Endodermal cell (in vitro differentiated cells): ENCODE measurements around the gene SDK1. TPM values are rescaled to one million over a fixed set of nuclear protein-coding genes. Genes with fewer than 3 reads are reported as not detected.

Experiments
- DNase-seq: peaks from one replicate; pipeline ENCODE4 v3.0.0-alpha.2; 2017
- H3K27ac ChIP-seq: 2 replicates; pipeline ENCODE4 v1.5.1; 2013; ENCODE audit warnings: mild to moderate bottlenecking, low read depth, low read length, moderate library complexity
- H3K27me3 ChIP-seq: 2 replicates; pipeline ENCODE4 v1.6.1; 2013; ENCODE audit warnings: mild to moderate bottlenecking, low read length, moderate library complexity; ENCODE audit not compliant: insufficient read depth, control insufficient read depth, poor library complexity, severe bottlenecking
- H3K36me3 ChIP-seq: 2 replicates; pipeline ENCODE4 v1.7.0; 2013; ENCODE audit warnings: mild to moderate bottlenecking, low read length, moderate library complexity; ENCODE audit not compliant: control insufficient read depth, insufficient read depth
- H3K4me1 ChIP-seq: one replicate; pipeline ENCODE4 v1.7.0; 2013; ENCODE audit warnings: low read length; ENCODE audit not compliant: control insufficient read depth, insufficient read depth
- H3K4me3 ChIP-seq: 2 replicates; pipeline ENCODE4 v1.5.1; 2013; ENCODE audit warnings: mild to moderate bottlenecking, low read length, moderate library complexity
- H3K9ac ChIP-seq: 2 replicates; pipeline ENCODE4 v1.6.1; 2013; ENCODE audit warnings: mild to moderate bottlenecking, low read length, moderate library complexity; ENCODE audit not compliant: poor library complexity, severe bottlenecking; ENCODE audit errors: extremely low read depth
- H3K9me3 ChIP-seq: 2 replicates; pipeline ENCODE4 v1.6.1; 2013; ENCODE audit warnings: mild to moderate bottlenecking, low read length, moderate library complexity; ENCODE audit not compliant: control insufficient read depth
- H3K27ac Mint-ChIP-seq: 2 replicates; pipeline ENCODE4 v1.8.0; 2020; ENCODE audit warnings: mixed read lengths
- H3K27me3 Mint-ChIP-seq: 2 replicates; pipeline ENCODE4 v1.8.0; 2021; ENCODE audit warnings: mild to moderate bottlenecking, mixed read lengths; ENCODE audit not compliant: insufficient read depth
- H3K36me3 Mint-ChIP-seq: 2 replicates; pipeline ENCODE4 v1.8.0; 2020; ENCODE audit warnings: low read depth, mixed read lengths
- H3K4me1 Mint-ChIP-seq: 2 replicates; pipeline ENCODE4 v1.8.0; 2020; ENCODE audit warnings: mixed read lengths
- H3K4me3 Mint-ChIP-seq: 2 replicates; pipeline ENCODE4 v1.8.0; 2020; ENCODE audit warnings: mild to moderate bottlenecking, moderate library complexity, mixed read lengths
- H3K9me3 Mint-ChIP-seq: 2 replicates; pipeline ENCODE4 v1.8.0; 2020; ENCODE audit warnings: mild to moderate bottlenecking, mixed read lengths
- CTCF ChIP-seq: fragments of 200-600 bp; sonication (generic); conservative IDR thresholded peaks from 2 replicates; pipeline ENCODE4 v1.5.0; 2021; ENCODE audit warnings: antibody characterized with exemption, mild to moderate bottlenecking
- WGBS, 2 experiments: methylation state at CpG; one replicate each; pipeline versions ENCODE4 v1.1.5 to v1.1.7; 2013; ENCODE audit warnings: missing lambda C conversion rate in 2 of 2, mixed read lengths in 1 of 2; ENCODE audit not compliant: insufficient coverage in 1 of 2, insufficient read length in 1 of 2; 5-methylcytosine and 5-hydroxymethylcytosine counted together
- total RNA-seq, 2 donors: library from RNA; stranded (reverse); fragmentation: NEBNext Ultra II Directional in 1 of 2; extraction: Animal tissue kit (Norgen Biotek cat#: 25700) in 1 of 2; gene quantifications; 2 replicates in 1 of 2; 3 replicates in 1 of 2; pipeline ENCODE4 v1.2.1, GENCODE V29; 2021

Gene SDK1
- total RNA-seq, 2 donors from 2014 or later: 22.7 to 23.1 TPM

- Mint-ChIP-seq H3K4me3 (no peak overlapping the region), H3K36me3 (no peaks in the 10 kb centered on the region), H3K27me3 (peaks cover 16% of the 10 kb centered on the region), H3K27ac (no peak overlapping the region), H3K4me1 (no peaks in the 10 kb centered on the region), H3K9me3 (no peaks in the 10 kb centered on the region)
- H3K9me3 ChIP-seq: no peaks in the 10 kb centered on the region
- no peak for DNase-seq
- WGBS, 2 experiments: 88 to 90% methylated on average over 9 to 15 of the region's 15 CpGs
- no peaks in the 10 kb centered on the region for H3K27me3 ChIP-seq
- H3K4me1 ChIP-seq: no peaks in the 10 kb centered on the region
- no peak overlapping the region for H3K4me3 ChIP-seq
- no peak for TF ChIP-seq CTCF
- H3K36me3 ChIP-seq: no peaks in the 10 kb centered on the region
- no peak overlapping the region for H3K27ac ChIP-seq
- no peak overlapping the region for H3K9ac ChIP-seq
Measured at GRCh38 chr7:4265676-4266075, 964.6 kb downstream of the SDK1 start.

DNA sequence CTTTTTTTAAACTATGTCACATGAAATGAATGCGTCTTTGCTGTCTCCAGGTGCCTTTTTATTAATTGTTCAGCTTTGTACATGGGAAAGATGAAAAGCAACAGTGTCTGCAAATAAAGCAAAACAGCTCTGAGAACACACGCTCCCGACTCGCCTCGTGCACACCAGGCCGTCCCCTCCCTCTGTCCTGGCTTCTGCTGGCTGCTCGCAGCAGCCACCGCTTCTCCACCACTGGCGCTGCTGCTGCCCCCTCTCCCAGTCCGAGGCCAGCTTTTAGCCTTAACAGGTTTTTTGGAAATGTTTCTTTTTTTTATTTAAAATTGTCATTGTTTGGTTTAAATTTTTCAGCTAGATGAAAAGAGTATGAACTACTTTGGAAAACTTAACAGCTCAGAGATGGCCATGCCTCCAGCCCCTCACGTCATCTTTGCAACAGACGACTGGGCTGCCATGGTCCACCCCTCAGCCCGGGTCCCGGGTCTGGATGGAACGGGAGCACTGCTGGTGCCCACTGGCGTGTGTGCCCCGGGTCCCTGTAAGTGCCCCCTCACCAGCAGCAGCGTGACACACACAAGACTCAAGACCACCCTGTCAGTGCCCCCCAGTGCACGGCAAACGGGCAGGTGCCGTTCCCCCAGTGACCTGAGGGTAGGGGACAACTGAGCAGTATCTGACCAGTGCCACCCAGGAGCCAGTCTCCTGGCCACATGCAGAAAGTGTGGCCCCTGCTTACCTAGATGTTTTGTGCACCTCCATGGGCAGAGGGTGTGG lies 965.4 kb downstream of the SDK1 start:
- Mint-ChIP-seq H3K36me3 (no peaks in the 10 kb centered on the region), H3K9me3 (no peaks in the 10 kb centered on the region), H3K27me3 (peaks cover 16% of the 10 kb centered on the region), H3K4me1 (no peaks in the 10 kb centered on the region), H3K27ac (no peak overlapping the region), H3K4me3 (no peak overlapping the region)
- no peak overlapping the region for H3K27ac ChIP-seq
- no peak for TF ChIP-seq CTCF
- no peaks in the 10 kb centered on the region for H3K9me3 ChIP-seq
- no peaks in the 10 kb centered on the region for H3K27me3 ChIP-seq
- no peak for DNase-seq
- H3K4me3 ChIP-seq: no peak overlapping the region
- no peak overlapping the region for H3K9ac ChIP-seq
- H3K36me3 ChIP-seq: no peaks in the 10 kb centered on the region
- H3K4me1 ChIP-seq: no peaks in the 10 kb centered on the region
- WGBS, 2 experiments: 88% methylated on average over 17 to 21 of the region's 21 CpGs

- DNase-seq: no peak
- H3K4me1 Mint-ChIP-seq: no peaks in the 10 kb centered on the region
- peaks cover 16% of the 10 kb centered on the region for H3K27me3 Mint-ChIP-seq
- no peaks in the 10 kb centered on the region for H3K36me3 Mint-ChIP-seq
- no peaks in the 10 kb centered on the region for H3K27me3 ChIP-seq
- no peaks in the 10 kb centered on the region for H3K36me3 ChIP-seq
- H3K4me1 ChIP-seq: no peaks in the 10 kb centered on the region
- H3K4me3 Mint-ChIP-seq: no peak overlapping the region
- no peak overlapping the region for H3K9ac ChIP-seq
- no peak for TF ChIP-seq CTCF
- H3K27ac ChIP-seq: no peak overlapping the region
- no peaks in the 10 kb centered on the region for H3K9me3 Mint-ChIP-seq
- WGBS, 2 experiments: 93 to 95% methylated on average over 18 to 21 of the region's 21 CpGs
- no peak overlapping the region for H3K4me3 ChIP-seq
- H3K27ac Mint-ChIP-seq: no peak overlapping the region
- H3K9me3 ChIP-seq: no peaks in the 10 kb centered on the region
Measured at GRCh38 chr7:4267341-4268039, 966.4 kb downstream of the SDK1 start.
